Measurements from ENCODE around the gene MED13L. TPM values are rescaled to one million over a fixed set of nuclear protein-coding genes. Genes with fewer than 3 reads are reported as not detected.
"Not testable (repeated sequence)": the region's sequence is repeated elsewhere in the genome, so short reads cannot be mapped to it uniquely, and the experiment has no call there.

MED13L gene
- total RNA-seq, 1 donor from 2014 or later = 38.1 TPM

GRCh38 chr12:115979851-115980250 lies 297.6 kb downstream of the MED13L start:
- DNase-seq (ENCODE audit: low read depth in 2 of 2) = no peak

DNA sequence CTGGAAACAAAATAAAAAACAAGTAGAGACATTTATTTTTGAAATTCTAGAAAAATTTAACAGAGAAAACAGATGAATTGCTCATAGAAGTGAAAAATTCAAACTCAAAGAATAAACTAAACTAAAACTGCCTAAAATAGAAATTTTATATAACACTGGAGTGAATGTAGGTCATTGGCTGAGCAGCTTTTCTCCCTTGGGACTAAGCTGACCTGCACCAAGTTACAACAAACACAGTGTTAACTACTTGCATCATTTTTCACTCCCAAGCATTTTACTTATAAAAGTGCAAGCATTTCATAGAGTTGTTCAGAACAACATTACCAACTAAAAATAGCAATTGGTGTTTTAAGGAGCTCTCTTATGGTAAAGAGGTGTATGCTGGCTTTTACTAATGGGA lies 298.1 kb downstream of the MED13L start:
- DNase-seq (ENCODE audit: low read depth in 2 of 2) = no peak

DNA sequence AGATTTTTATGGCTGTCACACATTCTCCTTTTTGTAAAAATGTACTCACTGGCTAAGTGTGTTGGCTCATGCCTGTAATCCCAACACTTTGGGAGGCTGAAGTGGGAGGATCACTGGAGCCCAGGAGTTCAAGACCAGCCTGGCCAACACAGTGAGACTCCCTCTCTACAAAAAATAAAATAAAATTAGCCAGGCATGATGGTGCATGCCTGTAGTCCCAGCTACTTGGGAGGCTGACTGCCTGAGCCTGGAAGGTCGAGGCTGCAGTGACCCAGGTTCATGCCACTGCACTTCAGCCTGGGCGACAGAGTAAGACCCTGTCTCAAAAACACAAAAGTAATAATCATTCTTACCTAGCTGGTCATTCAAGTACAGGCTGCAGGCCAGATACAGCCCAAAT lies 300.7 kb downstream of the MED13L start:
- DNase-seq (ENCODE audit: low read depth in 2 of 2) = not testable (repeated sequence)

DNA sequence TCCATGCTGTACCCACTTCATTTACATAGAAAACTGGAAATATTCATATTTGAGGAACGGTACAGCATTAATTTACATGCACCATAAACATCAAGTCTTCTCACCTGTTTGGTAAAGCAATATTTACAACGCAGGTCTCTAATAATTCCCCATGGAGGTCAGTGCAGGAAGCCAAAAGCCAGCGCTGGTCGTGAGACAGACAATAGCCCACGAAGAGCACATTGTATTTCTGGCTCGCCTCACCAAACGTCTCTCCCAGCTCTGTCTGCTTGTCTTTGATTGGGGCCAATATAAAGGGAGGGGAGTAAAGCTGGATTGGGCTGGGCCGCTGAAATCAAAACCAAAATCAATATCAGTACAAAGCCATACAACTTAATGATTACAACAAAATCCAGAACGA lies 302.1 kb downstream of the MED13L start:
- peak; percentile 17 to 62 for DNase-seq (ENCODE audit: low read depth in 2 of 2)

- DNase-seq (ENCODE audit: low read depth in 2 of 2) = peak in 1 of 2 donors; percentile 20
Measured at GRCh38 chr12:115973968-115974724, 303.3 kb downstream of the MED13L start.

DNA sequence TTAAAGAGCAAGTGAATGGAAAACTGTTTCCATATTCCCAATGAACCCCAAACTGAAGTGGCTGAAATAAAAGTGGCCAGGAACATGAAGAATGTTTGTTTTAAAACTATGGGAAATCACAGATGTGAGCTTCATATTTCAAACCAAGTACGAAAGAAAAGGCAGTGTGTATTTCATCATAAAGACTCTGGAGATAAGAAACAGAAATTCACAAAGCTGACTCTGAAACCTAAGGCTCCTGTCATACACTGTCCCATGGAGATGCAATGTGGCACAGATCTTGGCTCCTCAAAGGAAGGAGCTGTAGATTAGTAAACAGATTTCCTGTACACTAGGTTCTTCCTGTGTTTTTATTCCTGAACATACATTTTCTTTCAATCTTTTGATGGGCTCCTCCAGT lies 304.4 kb downstream of the MED13L start:
- DNase-seq (ENCODE audit: low read depth in 2 of 2) = peak in 1 of 2 donors; percentile 17

GRCh38 chr12:115972241-115972640 lies 305.3 kb downstream of the MED13L start:
- DNase-seq (ENCODE audit: low read depth in 2 of 2) = no peak

GRCh38 chr12:115968211-115968610 lies 309.3 kb downstream of the MED13L start:
- DNase-seq (ENCODE audit: low read depth in 2 of 2) = no peak

GRCh38 chr12:115966376-115966775 lies 311.1 kb downstream of the MED13L start:
- DNase-seq (ENCODE audit: low read depth in 2 of 2) = no peak

- DNase-seq (ENCODE audit: low read depth in 2 of 2) = no peak
Measured at GRCh38 chr12:115964626-115965025, 312.9 kb downstream of the MED13L start.

GRCh38 chr12:115964214-115964613 lies 313.3 kb downstream of the MED13L start:
- DNase-seq (ENCODE audit: low read depth in 2 of 2) = no peak

- DNase-seq (ENCODE audit: low read depth in 2 of 2) = no peak
Measured at GRCh38 chr12:115962216-115962615, 315.3 kb downstream of the MED13L start.

DNA sequence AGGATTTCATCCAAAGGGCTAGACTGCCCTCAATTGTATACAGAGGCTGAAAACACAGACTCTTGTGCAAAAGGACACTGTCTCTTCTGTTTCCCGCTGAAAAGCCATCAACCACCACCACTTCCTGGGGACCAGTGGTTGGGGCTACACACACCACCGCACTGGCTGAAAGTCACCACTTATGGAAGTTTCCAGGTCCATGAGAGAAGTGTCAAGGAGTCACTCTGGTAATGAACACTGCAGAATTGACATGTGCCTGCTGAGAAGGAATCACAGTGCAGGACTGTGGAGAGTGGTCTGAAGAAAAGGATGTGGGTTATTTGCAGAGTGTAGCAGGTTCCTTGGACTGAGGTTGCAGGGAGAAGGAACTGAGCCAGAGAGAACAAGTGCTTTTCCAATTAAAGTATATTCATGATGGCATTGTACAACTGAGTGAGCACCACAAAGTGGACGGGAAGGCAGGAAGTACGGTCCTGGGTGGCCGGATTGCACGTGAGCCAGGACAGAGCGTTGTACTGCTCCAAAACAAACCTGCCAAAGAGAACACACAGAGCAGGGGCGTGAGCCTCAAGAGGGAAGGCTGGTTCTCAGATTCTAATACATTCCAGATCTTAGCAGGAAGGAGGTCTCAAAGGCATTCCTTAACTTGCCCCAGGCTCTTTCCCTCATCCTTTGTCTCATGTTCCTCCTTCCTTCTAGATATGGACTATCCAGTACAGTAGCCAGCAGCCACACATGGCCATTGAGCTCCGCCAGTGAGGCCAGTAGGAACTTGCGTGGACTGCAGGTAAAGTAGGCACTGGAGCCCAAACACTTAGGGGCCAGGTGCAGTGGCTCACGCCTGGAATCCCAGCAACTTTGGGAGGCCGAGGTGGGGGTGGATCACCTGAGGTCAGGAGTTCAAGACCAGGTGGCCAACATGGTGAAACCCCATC lies 316.4 kb downstream of the MED13L start:
- no peak for DNase-seq (ENCODE audit: low read depth in 2 of 2)

- no peak for DNase-seq (ENCODE audit: low read depth in 2 of 2)
Measured at GRCh38 chr12:115957686-115958290, 319.7 kb downstream of the MED13L start.

- no peak for DNase-seq (ENCODE audit: low read depth in 2 of 2)
Measured at GRCh38 chr12:115956659-115957058, 320.8 kb downstream of the MED13L start.

GRCh38 chr12:115956236-115956635 lies 321.3 kb downstream of the MED13L start:
- DNase-seq (ENCODE audit: low read depth in 2 of 2) = no peak

- no peak for DNase-seq (ENCODE audit: low read depth in 2 of 2)
Measured at GRCh38 chr12:115953450-115953849, 324.0 kb downstream of the MED13L start.

- no peak for DNase-seq (ENCODE audit: low read depth in 2 of 2)
Measured at GRCh38 chr12:115953031-115953430, 324.5 kb downstream of the MED13L start.

DNA sequence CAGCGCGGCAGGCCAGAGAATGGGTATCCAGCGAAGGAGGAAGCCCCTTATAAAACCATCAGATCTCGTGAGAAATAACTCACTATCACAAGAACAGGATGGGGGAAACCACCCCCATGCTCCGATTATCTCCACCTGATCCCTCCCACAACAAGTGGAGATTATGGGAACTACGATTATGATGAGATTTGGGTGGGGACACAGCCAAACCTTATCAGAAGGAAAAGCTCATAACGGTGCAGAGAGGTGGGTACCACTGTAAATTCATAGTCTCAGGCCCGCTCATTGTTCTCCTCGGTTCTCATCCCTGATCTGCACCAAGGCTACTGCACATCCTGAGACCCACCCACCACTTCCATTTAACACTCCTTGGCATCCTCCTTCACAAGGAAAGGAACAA lies 326.5 kb downstream of the MED13L start:
- DNase-seq (ENCODE audit: low read depth in 2 of 2) = no peak

GRCh38 chr12:115949675-115950074 lies 327.8 kb downstream of the MED13L start:
- no peak for DNase-seq (ENCODE audit: low read depth in 2 of 2)

GRCh38 chr12:115947696-115948062 lies 329.8 kb downstream of the MED13L start:
- no peak for DNase-seq (ENCODE audit: low read depth in 2 of 2)
